Stimulated activated CD8-positive, alpha-beta memory T cell treated with anti-CD3 and anti-CD28 coated beads, Interleukin-2, amount 100 ng/mL, for 1 hour (primary cell): ENCODE measurements around the gene SH3BP1.

ENCODE experiments used
- DNase-seq, 2 donors: peaks; one replicate each; pipeline ENCODE4 v3.0.0-alpha.2; 2020; ENCODE audit warnings: low read depth in 2 of 2

Gene SH3BP1

DNA sequence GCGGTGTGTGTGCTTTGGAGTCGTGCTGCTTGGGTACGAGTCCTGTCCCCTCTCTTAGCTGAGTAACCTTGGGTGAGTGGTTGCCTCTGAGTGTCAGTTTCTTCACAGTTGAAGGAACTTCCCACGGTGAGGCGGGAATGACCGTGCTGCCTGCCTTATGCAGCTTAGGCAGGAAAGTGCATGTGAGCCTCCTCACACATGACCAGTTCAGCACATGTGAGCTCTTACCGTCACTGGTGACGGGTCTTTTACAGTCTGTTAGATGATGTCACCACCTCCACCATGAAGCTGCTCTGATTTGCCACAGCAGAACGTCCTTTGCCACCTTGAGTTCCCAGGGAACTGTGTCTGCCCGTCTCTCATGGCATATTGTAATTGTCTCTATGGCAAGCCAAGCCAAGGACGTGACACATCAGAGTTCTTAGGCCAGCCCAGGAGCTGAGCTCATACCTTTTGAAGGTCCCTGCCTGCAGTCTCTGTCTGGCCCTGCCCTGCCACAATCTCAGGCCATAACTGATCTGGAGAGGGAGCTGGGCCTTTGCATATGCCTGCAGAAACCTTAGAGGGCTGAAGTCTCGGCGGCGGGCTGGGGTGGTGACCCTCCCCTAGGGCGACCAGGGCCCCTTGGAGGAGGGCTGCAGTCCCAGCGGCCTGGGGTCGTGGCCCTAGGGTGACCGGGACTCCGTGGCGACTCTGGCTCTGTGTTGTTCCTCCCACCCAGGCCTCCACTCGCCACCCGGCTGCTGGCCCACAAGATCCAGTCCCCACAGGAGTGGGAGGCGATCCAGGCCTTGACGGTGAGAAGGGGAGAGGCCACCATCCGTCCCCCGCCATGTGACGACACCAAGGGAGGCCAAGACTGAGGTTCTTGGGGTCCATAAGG lies 23.0 kb upstream of the SH3BP1 start:
- DNase-seq, result no peak

GRCh38 chr22:37617431-37617830 lies 22.0 kb upstream of the SH3BP1 start:
- DNase-seq, result no peak

- no peak for DNase-seq
Observed at GRCh38 chr22:37618072-37618656, 21.3 kb upstream of the SH3BP1 start.

GRCh38 chr22:37618674-37619073 lies 20.8 kb upstream of the SH3BP1 start:
- no peak for DNase-seq

DNA sequence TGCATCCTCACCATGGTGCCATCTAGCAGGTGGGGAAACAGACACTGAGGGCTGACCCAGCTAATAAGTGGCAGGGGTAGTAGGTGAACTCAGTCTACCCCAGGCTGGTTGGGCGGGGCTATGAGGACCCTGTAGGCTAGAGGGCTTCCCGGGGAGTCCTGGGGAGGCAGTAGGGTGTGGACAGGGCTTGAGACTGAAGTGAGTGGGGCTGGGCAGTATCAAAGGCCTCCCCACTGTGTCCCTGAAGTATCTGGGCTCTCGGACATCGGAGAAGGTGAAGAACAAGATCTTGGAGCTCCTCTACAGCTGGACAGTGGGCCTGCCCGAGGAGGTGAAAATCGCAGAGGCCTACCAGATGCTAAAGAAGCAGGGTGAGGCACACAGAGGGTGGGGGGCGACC lies 19.5 kb upstream of the SH3BP1 start:
- DNase-seq, result no peak

GRCh38 chr22:37621352-37621860 lies 18.1 kb upstream of the SH3BP1 start:
- no peak for DNase-seq

DNA sequence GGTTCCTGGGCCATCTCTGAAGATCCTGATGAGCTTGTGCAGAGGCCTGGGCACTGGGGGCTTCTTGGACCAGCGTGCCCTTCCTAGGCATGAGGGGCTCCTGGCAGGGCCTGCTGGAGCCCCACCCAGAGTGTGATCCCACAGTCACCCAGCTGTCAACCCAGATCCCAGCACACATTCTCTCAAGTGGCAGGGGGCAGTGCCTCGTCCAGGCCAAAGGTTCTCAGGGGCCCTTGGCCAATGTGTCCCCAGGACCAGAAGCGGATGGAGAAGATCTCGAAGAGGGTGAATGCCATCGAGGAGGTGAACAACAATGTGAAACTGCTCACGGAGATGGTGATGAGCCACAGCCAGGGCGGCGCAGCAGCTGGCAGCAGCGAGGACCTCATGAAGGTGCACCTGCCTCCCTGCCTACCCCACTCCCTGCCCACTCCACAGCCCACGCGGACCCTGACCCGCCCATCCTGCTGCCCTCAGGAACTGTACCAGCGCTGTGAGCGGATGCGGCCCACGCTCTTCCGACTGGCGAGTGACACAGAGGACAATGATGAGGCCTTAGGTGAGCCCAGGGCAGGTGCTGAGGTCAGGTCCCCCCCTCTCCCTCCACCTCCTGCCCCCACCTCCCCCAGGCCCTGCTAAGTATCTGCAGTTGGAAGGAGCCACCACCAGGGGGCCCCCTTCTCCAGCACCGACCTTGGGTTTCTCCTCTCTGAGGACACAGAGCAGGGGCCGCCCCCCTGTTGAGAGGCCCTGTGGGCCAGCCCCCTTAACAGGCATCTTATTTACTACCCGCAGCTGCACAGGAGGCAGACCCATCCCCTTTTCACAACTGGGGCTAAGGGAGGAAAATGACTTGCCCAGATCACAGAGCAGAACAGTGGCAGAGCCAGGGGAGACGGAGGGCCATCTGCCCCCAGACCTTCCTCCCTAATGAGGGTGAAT lies 16.1 kb upstream of the SH3BP1 start:
- DNase-seq, result peak; percentile 54 to 56

GRCh38 chr22:37624017-37624365 lies 15.5 kb upstream of the SH3BP1 start:
- no peak for DNase-seq

DNA sequence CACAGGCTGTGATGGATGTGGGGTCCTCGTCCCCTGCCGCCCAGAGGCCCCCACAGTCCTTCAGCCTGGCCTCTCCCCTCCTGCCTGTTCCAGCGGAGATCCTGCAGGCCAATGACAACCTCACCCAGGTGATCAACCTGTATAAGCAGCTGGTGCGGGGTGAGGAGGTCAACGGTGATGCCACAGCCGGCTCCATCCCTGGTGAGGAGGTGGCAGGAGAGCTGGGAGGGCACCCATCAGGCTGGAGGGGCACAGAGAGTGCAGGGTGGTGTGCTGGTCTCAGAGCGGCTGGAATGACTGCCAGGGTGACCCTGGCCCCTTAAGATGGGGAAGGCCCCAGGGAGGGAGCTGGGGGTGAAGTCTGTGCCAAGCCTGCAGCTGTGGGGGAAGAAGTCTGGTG lies 14.6 kb upstream of the SH3BP1 start:
- DNase-seq, result no peak

- no peak for DNase-seq
Observed at GRCh38 chr22:37625737-37626136, 13.7 kb upstream of the SH3BP1 start.

DNA sequence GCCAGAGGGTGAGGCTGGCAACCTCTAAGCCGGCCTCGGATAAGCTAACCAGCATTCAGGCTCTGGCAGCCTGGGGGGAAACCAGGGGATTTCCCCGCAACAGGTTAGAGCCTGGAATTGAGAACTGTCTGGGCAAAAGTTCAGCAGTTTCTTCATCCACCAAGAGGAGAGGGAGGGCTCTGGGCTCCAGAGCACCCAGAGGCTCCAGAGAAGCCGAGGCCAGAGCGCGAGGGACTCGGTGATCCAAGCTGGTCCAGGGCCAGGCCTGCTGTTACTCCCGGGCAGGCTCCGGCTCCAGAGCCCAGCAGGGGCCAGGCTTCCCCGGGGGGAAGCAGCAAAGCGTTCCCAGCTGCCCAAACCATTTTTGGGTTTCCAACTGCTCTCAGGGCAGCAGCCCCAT lies 13.3 kb upstream of the SH3BP1 start:
- no peak for DNase-seq

DNA sequence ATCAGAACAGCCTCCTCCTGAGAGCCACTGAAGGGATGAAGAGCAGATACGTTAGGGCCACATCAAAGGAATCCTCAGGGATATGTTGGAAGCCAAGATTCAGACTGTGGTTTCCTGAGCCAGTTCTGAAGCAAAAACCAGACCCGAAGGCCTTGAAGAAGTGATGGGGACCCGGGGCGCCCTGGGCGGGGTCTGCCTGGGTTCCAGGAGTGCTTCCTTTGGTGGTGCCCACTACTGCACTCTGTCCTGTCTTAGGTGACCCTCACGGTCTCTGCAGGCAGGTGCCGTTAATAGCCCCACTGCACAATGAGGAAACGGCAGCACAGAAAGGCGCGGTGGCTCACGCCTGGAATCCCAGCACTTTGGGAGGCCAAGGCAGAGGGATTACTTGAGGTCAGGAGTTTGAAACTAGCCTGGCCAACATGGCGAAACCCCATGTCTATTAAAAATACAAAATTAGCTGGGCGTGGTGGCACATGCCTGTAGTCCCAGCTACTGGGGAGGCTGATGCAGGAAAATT lies 12.9 kb upstream of the SH3BP1 start:
- no peak for DNase-seq

- DNase-seq, result no peak
Observed at GRCh38 chr22:37627121-37627520, 12.3 kb upstream of the SH3BP1 start.

GRCh38 chr22:37627545-37627944 lies 11.9 kb upstream of the SH3BP1 start:
- DNase-seq, result peak in 1 of 2 donors; percentile 45

DNA sequence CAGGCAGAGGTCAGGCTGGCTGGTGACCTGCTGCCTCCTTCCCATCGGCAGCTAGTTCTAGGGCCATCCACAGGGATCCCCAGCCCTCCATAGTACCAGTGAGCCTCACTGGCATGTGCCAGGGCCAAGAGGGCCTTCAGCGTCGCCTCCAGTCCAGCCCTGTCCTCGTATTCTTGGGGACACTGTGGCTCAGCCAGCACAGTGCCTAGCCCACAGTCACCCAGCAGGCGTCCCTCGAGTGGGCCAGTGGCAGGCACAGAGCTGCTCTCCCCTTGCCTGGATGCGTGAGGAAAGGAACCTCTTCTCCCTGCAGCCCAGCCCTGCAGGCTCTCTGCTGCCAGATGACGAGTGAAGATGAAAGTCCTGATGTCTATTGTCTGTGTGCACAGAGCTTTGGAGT lies 10.6 kb upstream of the SH3BP1 start:
- DNase-seq, result no peak

GRCh38 chr22:37629928-37630327 lies 9.5 kb upstream of the SH3BP1 start:
- no peak for DNase-seq

DNA sequence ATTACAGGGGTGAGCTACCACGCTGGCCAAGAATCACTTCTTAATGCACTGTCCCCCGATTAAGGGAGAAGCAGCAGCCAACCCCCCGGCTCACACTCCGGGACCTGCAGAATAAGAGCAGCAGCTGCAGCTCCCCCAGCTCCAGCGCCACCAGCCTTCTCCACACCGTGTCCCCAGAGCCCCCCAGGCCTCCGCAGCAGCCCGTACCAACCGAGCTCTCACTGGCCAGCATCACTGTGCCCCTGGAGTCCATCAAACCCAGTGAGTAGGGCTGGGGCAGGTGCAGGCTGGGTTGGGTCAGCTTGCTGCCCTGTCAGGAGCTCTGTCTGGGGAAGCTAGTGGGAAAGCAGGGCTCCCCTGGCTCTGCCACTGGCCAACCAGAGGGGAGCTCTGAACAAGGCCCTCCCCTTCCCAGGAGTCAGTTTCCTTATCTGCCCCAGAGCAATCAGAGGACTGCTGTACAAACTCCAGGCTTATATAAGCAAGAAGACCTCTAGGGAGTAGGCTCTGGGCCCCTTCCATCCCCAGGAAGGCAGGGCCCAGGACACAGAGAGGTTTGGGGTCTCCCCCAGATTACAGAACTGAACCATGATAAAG lies 8.5 kb upstream of the SH3BP1 start:
- DNase-seq, result no peak

DNA sequence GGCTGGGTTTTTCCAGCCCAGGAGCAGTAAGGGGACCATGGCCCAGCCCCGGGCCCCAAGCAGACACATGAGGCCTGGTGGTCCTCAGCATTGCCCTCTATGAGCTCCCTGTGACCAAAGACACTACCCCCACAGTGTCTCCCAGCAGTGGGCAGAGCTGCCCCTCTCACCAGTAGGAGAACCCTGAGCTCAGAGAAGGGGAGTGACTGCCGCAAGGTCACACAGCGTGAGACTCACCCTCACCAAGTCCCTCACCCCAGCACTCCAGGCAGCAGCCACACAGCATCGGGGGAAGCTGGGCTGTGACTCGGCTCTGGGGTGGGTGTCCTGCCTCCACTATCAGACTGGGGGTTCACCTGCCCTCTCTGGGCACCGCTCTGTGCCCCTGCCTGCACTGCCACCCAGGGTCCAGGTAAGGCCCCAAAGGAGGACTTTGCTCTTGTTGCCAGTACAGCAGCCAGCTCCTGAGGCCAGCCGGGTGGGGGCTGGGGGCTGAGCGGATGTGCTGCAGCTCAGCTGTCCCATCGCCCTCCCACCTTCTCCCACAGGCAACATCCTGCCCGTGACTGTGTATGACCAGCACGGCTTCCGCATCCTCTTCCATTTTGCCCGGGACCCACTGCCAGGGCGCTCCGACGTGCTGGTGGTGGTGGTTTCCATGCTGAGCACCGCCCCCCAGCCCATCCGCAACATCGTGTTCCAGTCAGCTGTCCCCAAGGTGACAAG lies 7.9 kb upstream of the SH3BP1 start:
- no peak for DNase-seq

- DNase-seq, result no peak
Observed at GRCh38 chr22:37632174-37633088, 7.0 kb upstream of the SH3BP1 start.

GRCh38 chr22:37633089-37633624 lies 6.3 kb upstream of the SH3BP1 start:
- DNase-seq, result no peak
